HCT116 (cell line): Measurements from ENCODE around the gene ABHD2.

ENCODE experiments used
- CTCF ChIP-seq, 3 experiments: fragments of 200-600 bp in 1 of 3; sonication (generic) in 1 of 3; IDR thresholded peaks in 2 of 3; conservative IDR thresholded peaks in 1 of 3; 2 replicates each; pipeline ENCODE4 v1.5.1; 2012 to 2017; ENCODE audit warnings: low read depth in 2 of 3, low read length in 2 of 3, antibody characterized with exemption in 1 of 3, borderline replicate concordance in 1 of 3, control low read depth in 1 of 3, mild to moderate bottlenecking in 1 of 3, mixed read lengths in 1 of 3, mixed run types in 1 of 3, moderate library complexity in 1 of 3; ENCODE audit not compliant: insufficient read depth in 1 of 3
- POLR2AphosphoS5 ChIP-seq: IDR thresholded peaks from 2 replicates; pipeline ENCODE4 v1.6.1; 2011; ENCODE audit warnings: mild to moderate bottlenecking, low read depth, low read length, moderate library complexity
- YY1 ChIP-seq: IDR thresholded peaks from 2 replicates; pipeline ENCODE4 v1.6.1; 2011; ENCODE audit warnings: low read length, low read depth, moderate library complexity, mild to moderate bottlenecking; ENCODE audit not compliant: insufficient replicate concordance; ENCODE audit errors: extremely low read depth

- TF ChIP-seq CTCF (IDR thresholded peaks at IDR 0.05 in 2 of 3, conservative IDR thresholded peaks at IDR 0.05 in 1 of 3; ENCODE audit: borderline replicate concordance in 1 of 3, insufficient read depth in 1 of 3, low read depth in 2 of 3, low read length in 2 of 3) (no peak), POLR2AphosphoS5 (peak; percentile 25; the same call in 1 of the 2 replicates), YY1 (no peak)
These were observed 24.2 kb downstream of the ABHD2 start for GRCh38 chr15:89112341-89112971.
